ENCODE data around the gene PATE1.

The PATE1 gene

DNA sequence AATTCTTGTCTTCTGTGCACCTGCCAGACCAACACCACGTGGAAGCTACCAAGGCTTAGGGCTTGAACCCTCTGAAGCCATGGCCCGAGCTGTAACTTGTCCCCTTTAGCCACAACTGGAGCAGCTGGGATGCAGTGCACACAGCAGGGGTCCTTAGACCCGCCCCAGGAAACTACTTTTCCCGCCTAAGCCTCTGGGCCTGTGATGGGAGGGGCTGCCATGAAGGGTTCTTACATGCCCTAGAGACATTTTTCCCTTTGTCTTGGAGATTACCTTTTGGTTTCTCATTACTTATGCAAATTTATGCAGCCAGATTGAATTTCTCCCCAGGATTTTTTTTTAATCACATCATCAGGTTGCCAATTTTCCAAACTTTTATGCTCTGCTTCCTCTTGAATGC lies 51.6 kb downstream of the PATE1 start:
- no peak for FAIRE-seq

All from islet of Langerhans (tissue), 1 donor.